PC-3 (cell line): Measurements from ENCODE around the gene WDR45B. TPM values are rescaled to one million over a fixed set of nuclear protein-coding genes. Genes with fewer than 3 reads are reported as not detected.

Experiments
- ATAC-seq: fragments of 200-7000 bp; cut with Tn5 transposase; 2 replicates; pipeline ENCODE4 v1.9.1; 2020; ENCODE audit warnings: mild to moderate bottlenecking, moderate library complexity
- BruUV-seq: library from RNA; stranded (reverse); fragments of 400-500 nt; replicated peaks from 2 replicates; lab custom pipeline; 2021; lab: Mats Ljungman, UMichigan
- CTCF ChIA-PET: fragments of 300-600 bp; sonication (Branson Sonifier 250); formaldehyde crosslinking; loops from one replicate; lab custom pipeline; 2022; ENCODE audit warnings: antibody characterized with exemption; lab: Charles Lee
- POLR2A ChIA-PET: fragments of 300-600 bp; sonication (Branson Sonifier 250); formaldehyde crosslinking; loops from one replicate; lab custom pipeline; 2022; ENCODE audit warnings: antibody characterized with exemption; ENCODE audit not compliant: unreplicated experiment; lab: Charles Lee
- DNase-seq: peaks from one replicate; pipeline ENCODE4 v3.0.0-alpha.2; 2015
- H2AFZ ChIP-seq: fragments of 300-600 bp; sonication (generic); 2 replicates; pipeline ENCODE4 v1.6.0; 2016; ENCODE audit warnings: antibody characterized with exemption, low read length
- H3F3A ChIP-seq: fragments of 300-600 bp; sonication (generic); one replicate; pipeline ENCODE4 v1.6.0; 2017; ENCODE audit warnings: antibody characterized with exemption, low read length, control low read depth, mild to moderate bottlenecking; ENCODE audit not compliant: unreplicated experiment
- H3K27ac ChIP-seq: fragments of 300-600 bp; sonication (generic); 2 replicates; pipeline ENCODE4 v1.5.1; 2016; ENCODE audit warnings: mild to moderate bottlenecking, low read length
- H3K27me3 ChIP-seq: fragments of 300-600 bp; sonication (generic); 2 replicates; pipeline ENCODE4 v1.6.1; 2016; ENCODE audit warnings: low read length, mixed read lengths
- H3K36me3 ChIP-seq: fragments of 300-600 bp; sonication (generic); 2 replicates; pipeline ENCODE4 v1.6.1; 2016; ENCODE audit warnings: low read depth, mixed run types, low read length, mixed read lengths
- H3K4me1 ChIP-seq: fragments of 300-600 bp; sonication (generic); 2 replicates; pipeline ENCODE4 v1.5.1; 2016; ENCODE audit warnings: low read length; ENCODE audit not compliant: insufficient read depth
- H3K4me2 ChIP-seq: fragments of 300-600 bp; sonication (generic); 2 replicates; pipeline ENCODE4 v1.6.0; 2016; ENCODE audit warnings: low read length
- H3K4me3 ChIP-seq: fragments of 300-600 bp; sonication (generic); 2 replicates; pipeline ENCODE4 v1.5.1; 2016; ENCODE audit warnings: mild to moderate bottlenecking, low read length, mixed read lengths
- H3K79me2 ChIP-seq: fragments of 300-600 bp; sonication (generic); 2 replicates; pipeline ENCODE4 v1.6.1; 2017; ENCODE audit warnings: low read length, mixed read lengths
- H3K9ac ChIP-seq: fragments of 300-600 bp; sonication (generic); 2 replicates; pipeline ENCODE4 v1.6.0; 2016; ENCODE audit warnings: mild to moderate bottlenecking, low read length
- H3K9me2 ChIP-seq: fragments of 300-600 bp; sonication (generic); replicated peaks from 2 replicates; pipeline ENCODE4 v1.6.1; 2016; ENCODE audit warnings: mixed run types, low read length, mixed read lengths
- H3K9me3 ChIP-seq: fragments of 300-600 bp; sonication (generic); 2 replicates; pipeline ENCODE4 v1.6.1; 2016; ENCODE audit warnings: low read length, mixed read lengths
- H4K20me1 ChIP-seq: fragments of 300-600 bp; sonication (generic); 2 replicates; pipeline ENCODE4 v1.6.1; 2016; ENCODE audit warnings: low read length, mixed read lengths
- CTCF ChIP-seq: fragments of 300-600 bp; sonication (generic); conservative IDR thresholded peaks from 2 replicates; pipeline ENCODE4 v1.5.1; 2017; ENCODE audit warnings: antibody characterized with exemption, low read depth, mild to moderate bottlenecking, low read length
- EZH2 ChIP-seq: fragments of 300-600 bp; sonication (generic); IDR thresholded peaks from one replicate; pipeline ENCODE4 v1.6.1; 2017; ENCODE audit warnings: antibody characterized with exemption, mild to moderate bottlenecking, low read length; ENCODE audit not compliant: unreplicated experiment
- EZH2phosphoT487 ChIP-seq: fragments of 300-600 bp; sonication (generic); IDR thresholded peaks from 2 replicates; pipeline ENCODE4 v1.6.1; 2018; ENCODE audit warnings: mild to moderate bottlenecking, antibody characterized with exemption, low read length, borderline replicate concordance
- intact Hi-C: fragments of 100-400 bp; cut with micrococcal nuclease; formaldehyde crosslinking; loops from 2 replicates; pipeline ENCODE4 v1.9.0; 2023
- total RNA-seq: library from RNA; depleted of rRNA; stranded (reverse); fragments of >200 nt; gene quantifications from 2 replicates; pipeline ENCODE4 v1.2.3, GENCODE V29; 2014

Gene WDR45B
- total RNA-seq, 1 experiment from 2014 or later, result 110 TPM

- no TSS peak for BruUV-seq
- Histone ChIP-seq H3K4me3 (no peak overlapping the region), H4K20me1 (no peaks in the 10 kb centered on the region), H3K4me1 (no peaks in the 10 kb centered on the region), H3K27me3 (no peaks in the 10 kb centered on the region), H3K27ac (no peak overlapping the region), H3K9me2 (no peaks in the 10 kb centered on the region), H3K9ac (no peak overlapping the region), H3K9me3 (no peaks in the 10 kb centered on the region), H2AFZ (no peak overlapping the region), H3K79me2 (no peaks in the 10 kb centered on the region), H3F3A (no peaks in the 10 kb centered on the region), H3K36me3 (no peaks in the 10 kb centered on the region), H3K4me2 (no peak overlapping the region)
- no peak for TF ChIP-seq CTCF
- no peak for TF ChIP-seq EZH2
- TF ChIP-seq EZH2phosphoT487, result no peak
- intact Hi-C loops, result no loop called here
- ATAC-seq (no peak), DNase-seq (no peak)
- CTCF ChIA-PET, result no interaction called here
- POLR2A ChIA-PET, result no interaction called here
Observed at GRCh38 chr17:82664701-82665182, 16.5 kb upstream of the WDR45B start.

GRCh38 chr17:82664276-82664575, 16.0 kb upstream of the WDR45B start:
- intact Hi-C loops, result no loop called here
- DNase-seq (no peak), ATAC-seq (no peak)
- no peaks in the 10 kb centered on the region for H3K9me3 ChIP-seq
- ChIA-PET POLR2A (no interaction called here), CTCF (no interaction called here)
- H2AFZ ChIP-seq, result no peak overlapping the region
- no peaks in the 10 kb centered on the region for H3K36me3 ChIP-seq
- H3K9ac ChIP-seq, result no peak overlapping the region
- BruUV-seq, result no TSS peak
- H3K27me3 ChIP-seq, result no peaks in the 10 kb centered on the region
- H4K20me1 ChIP-seq, result no peaks in the 10 kb centered on the region
- TF ChIP-seq CTCF (no peak), EZH2phosphoT487 (no peak), EZH2 (no peak)
- no peak overlapping the region for H3K27ac ChIP-seq
- H3K9me2 ChIP-seq, result no peaks in the 10 kb centered on the region
- H3K79me2 ChIP-seq, result no peaks in the 10 kb centered on the region
- H3K4me2 ChIP-seq, result no peak overlapping the region
- no peak overlapping the region for H3K4me3 ChIP-seq
- no peaks in the 10 kb centered on the region for H3F3A ChIP-seq
- no peaks in the 10 kb centered on the region for H3K4me1 ChIP-seq

GRCh38 chr17:82663381-82664275, 15.4 kb upstream of the WDR45B start:
- no TSS peak for BruUV-seq
- H3F3A ChIP-seq, result no peaks in the 10 kb centered on the region
- H3K9me3 ChIP-seq, result no peaks in the 10 kb centered on the region
- H2AFZ ChIP-seq, result no peak overlapping the region
- ATAC-seq, result no peak
- H3K4me3 ChIP-seq, result no peak overlapping the region
- H3K9me2 ChIP-seq, result no peaks in the 10 kb centered on the region
- H3K79me2 ChIP-seq, result no peaks in the 10 kb centered on the region
- no peaks in the 10 kb centered on the region for H3K4me1 ChIP-seq
- H3K27ac ChIP-seq, result no peak overlapping the region
- intact Hi-C loops, result no loop called here
- POLR2A ChIA-PET, result no interaction called here
- CTCF ChIA-PET, result no interaction called here
- no peak for DNase-seq
- no peaks in the 10 kb centered on the region for H3K27me3 ChIP-seq
- no peaks in the 10 kb centered on the region for H4K20me1 ChIP-seq
- no peak overlapping the region for H3K9ac ChIP-seq
- no peaks in the 10 kb centered on the region for H3K36me3 ChIP-seq
- no peak for TF ChIP-seq CTCF
- TF ChIP-seq EZH2, result no peak
- TF ChIP-seq EZH2phosphoT487, result no peak
- H3K4me2 ChIP-seq, result no peak overlapping the region
